ENCODE data around the gene TGFBR2.

GRCh38 chr3:30660656-30661055 is 54.3 kb downstream of the TGFBR2 start:
- TF ChIP-seq CTCF (IDR thresholded peaks at IDR 0.05; ENCODE audit: poor library complexity): no peak
- no peak for TF ChIP-seq EZH2 (IDR thresholded peaks at IDR 0.05; ENCODE audit: borderline replicate concordance)
